ENCODE results near the gene M6PR.
"Not testable (repeated sequence)": the region's sequence is repeated elsewhere in the genome, so short reads cannot be mapped to it uniquely, and the experiment has no call there.

M6PR gene

DNA sequence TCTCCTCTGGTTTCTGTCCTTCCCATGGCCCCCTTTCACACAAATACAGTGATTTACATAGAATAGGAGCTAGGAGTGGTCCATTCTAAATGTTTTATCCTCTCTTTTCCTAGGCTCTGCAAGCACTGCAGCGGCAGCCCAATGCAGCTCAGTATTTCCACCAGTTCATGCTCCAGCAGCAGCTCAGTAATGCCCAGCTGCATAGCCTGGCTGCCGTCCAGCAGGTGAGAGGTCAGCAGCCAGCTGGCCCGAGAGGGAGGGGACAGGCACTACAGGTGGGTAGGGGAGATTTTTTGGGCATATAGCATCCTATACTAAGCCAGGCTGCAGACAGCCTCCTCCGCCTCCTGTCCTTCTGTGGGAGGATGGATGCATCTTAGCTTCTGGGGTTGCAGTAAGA, 29.8 kb downstream of the M6PR start:
- not testable (repeated sequence) for H3K27me3 ChIP-seq (ENCODE audit: control insufficient read depth in 1 of 2, insufficient read depth in 2 of 2, low read length in 2 of 2); H3K4me1 ChIP-seq (ENCODE audit: insufficient read depth, low read length); H3K9me3 ChIP-seq (ENCODE audit: low read length); H3K4me3 ChIP-seq (ENCODE audit: low read depth in 1 of 2, low read length in 2 of 2); H3K27ac ChIP-seq (ENCODE audit: low read depth, low read length); H3K9ac ChIP-seq (ENCODE audit: low read length)
- peaks cover 33% of the 10 kb centered on the region for H3K36me3 ChIP-seq (ENCODE audit: insufficient read depth, low read length)

DNA sequence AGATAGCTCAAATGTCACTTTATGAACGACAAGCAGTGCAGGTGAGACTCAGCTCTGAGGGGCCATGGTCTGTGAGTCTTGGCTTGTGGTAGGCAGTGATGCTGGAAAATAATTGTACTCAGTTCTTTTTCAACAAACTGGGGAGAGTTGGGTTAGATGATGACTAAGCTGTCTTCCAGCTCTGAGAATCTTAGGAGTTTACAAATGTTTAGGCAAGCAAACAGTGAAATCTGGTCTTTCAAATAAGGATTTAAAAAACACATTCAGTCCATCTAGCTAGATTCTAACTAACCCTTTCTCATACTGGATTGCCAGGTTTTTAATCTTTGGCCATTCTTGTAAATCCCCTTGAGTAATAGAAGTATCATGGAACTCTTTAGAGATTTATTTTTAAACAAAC, 31.7 kb downstream of the M6PR start:
- Histone ChIP-seq H3K27ac (ENCODE audit: low read depth, low read length) (no peak overlapping the region), H3K27me3 (ENCODE audit: control insufficient read depth in 1 of 2, insufficient read depth in 2 of 2, low read length in 2 of 2) (no peaks in the 10 kb centered on the region), H3K4me1 (ENCODE audit: insufficient read depth, low read length) (peaks cover 17% of the 10 kb centered on the region), H3K4me3 (ENCODE audit: low read depth in 1 of 2, low read length in 2 of 2) (no peak overlapping the region), H3K9me3 (ENCODE audit: low read length) (no peaks in the 10 kb centered on the region), H3K9ac (ENCODE audit: low read length) (no peak overlapping the region), H3K36me3 (ENCODE audit: insufficient read depth, low read length) (peaks cover 27% of the 10 kb centered on the region)

DNA sequence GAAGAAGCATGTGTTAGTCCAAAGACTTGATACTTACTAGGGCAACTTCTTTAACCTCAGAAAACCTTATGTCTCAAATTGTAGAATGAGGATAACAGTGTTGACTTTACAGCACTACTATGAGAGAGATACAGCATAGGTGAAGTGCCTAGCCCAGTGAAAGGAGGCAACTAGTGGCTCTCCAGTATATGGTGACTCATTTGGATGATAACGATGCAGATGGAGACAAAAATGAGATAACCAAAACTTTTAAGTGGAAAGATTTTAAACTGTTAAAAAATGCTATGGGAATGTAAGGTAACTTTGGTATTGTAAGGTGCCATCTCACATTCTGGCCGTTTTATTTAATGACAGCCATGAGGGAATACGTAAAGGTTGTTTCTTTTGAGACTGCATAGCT, 32.4 kb downstream of the M6PR start:
- peaks cover 19% of the 10 kb centered on the region for H3K4me1 ChIP-seq (ENCODE audit: insufficient read depth, low read length)
- no peak overlapping the region for H3K27ac ChIP-seq (ENCODE audit: low read depth, low read length)
- no peaks in the 10 kb centered on the region for H3K9me3 ChIP-seq (ENCODE audit: low read length)
- no peaks in the 10 kb centered on the region for H3K27me3 ChIP-seq (ENCODE audit: control insufficient read depth in 1 of 2, insufficient read depth in 2 of 2, low read length in 2 of 2)
- H3K4me3 ChIP-seq (ENCODE audit: low read depth in 1 of 2, low read length in 2 of 2): no peak overlapping the region
- no peak overlapping the region for H3K9ac ChIP-seq (ENCODE audit: low read length)
- peaks cover 22% of the 10 kb centered on the region for H3K36me3 ChIP-seq (ENCODE audit: insufficient read depth, low read length)

DNA sequence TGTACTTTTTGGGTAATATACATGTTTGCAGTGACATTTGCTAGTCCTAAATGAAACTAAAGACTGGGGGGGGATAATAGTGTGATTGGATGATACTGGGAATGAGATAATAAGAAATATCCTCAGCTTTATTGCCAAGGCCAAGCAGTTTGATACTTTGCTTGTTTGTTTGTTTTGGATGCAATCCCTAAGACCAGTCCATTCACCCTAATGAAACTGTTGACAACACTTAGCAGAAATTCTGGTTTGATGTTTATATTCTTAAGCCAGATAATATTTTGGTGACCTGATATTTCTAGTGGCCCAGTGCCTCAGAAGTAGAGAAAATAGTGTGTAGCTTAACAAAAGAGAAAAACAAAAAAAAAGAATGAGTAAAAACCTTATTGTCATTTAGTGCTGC, 33.3 kb downstream of the M6PR start:
- Histone ChIP-seq H3K27ac (ENCODE audit: low read depth, low read length) (no peak overlapping the region), H3K4me3 (ENCODE audit: low read depth in 1 of 2, low read length in 2 of 2) (no peak overlapping the region), H3K4me1 (ENCODE audit: insufficient read depth, low read length) (peaks cover 19% of the 10 kb centered on the region), H3K9me3 (ENCODE audit: low read length) (no peaks in the 10 kb centered on the region), H3K27me3 (ENCODE audit: control insufficient read depth in 1 of 2, insufficient read depth in 2 of 2, low read length in 2 of 2) (no peaks in the 10 kb centered on the region), H3K36me3 (ENCODE audit: insufficient read depth, low read length) (peaks cover 18% of the 10 kb centered on the region), H3K9ac (ENCODE audit: low read length) (no peak overlapping the region)

DNA sequence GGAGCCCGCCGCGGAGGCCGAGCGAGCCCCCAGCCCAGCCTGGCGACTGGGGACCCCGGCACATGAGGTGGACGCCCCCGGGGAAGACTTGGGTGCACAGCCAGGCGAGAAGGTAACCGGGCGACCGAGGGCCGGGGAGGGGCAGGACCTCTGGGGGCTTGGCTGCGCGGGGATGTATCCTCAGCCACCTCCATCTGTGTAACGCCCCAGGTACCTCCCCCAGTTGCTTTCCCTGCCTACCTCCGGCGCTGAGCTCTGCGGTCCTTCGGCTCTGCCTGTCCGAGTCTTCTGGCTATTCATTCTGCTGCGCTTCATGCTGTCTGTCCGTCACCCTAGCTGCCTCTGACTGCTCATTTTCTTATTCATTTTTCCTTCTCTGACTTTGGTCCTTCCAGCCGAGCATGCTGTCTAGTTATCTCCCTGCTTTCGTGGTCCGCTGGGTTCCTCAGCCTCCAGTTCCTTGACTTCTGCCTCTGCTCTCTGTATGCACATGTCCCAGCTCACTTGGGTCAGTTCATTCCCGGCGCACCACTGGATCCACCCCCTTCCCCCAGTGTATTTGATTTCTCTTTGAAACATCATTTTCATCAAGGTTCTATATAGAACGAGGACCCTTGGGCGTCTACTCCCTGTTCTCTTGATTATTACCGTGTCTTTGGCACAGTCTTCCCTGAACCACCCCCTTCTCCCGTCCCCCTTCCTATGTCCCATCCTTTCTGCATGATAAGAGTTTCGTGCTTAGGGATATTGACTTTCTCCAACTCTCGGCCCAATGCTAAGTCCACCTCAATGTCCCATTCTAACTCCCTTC, 34.5 kb downstream of the M6PR start:
- no peaks in the 10 kb centered on the region for H3K9me3 ChIP-seq (ENCODE audit: low read length)
- H3K27me3 ChIP-seq (ENCODE audit: control insufficient read depth in 1 of 2, insufficient read depth in 2 of 2, low read length in 2 of 2): no peaks in the 10 kb centered on the region
- peak overlapping the region; percentile 59 to 78 for H3K4me3 ChIP-seq (ENCODE audit: low read depth in 1 of 2, low read length in 2 of 2)
- H3K4me1 ChIP-seq (ENCODE audit: insufficient read depth, low read length): peaks cover 19% of the 10 kb centered on the region
- H3K36me3 ChIP-seq (ENCODE audit: insufficient read depth, low read length): peaks cover 11% of the 10 kb centered on the region
- H3K9ac ChIP-seq (ENCODE audit: low read length): peak overlapping the region; percentile 34
- peak overlapping the region; percentile 76 for H3K27ac ChIP-seq (ENCODE audit: low read depth, low read length)

DNA sequence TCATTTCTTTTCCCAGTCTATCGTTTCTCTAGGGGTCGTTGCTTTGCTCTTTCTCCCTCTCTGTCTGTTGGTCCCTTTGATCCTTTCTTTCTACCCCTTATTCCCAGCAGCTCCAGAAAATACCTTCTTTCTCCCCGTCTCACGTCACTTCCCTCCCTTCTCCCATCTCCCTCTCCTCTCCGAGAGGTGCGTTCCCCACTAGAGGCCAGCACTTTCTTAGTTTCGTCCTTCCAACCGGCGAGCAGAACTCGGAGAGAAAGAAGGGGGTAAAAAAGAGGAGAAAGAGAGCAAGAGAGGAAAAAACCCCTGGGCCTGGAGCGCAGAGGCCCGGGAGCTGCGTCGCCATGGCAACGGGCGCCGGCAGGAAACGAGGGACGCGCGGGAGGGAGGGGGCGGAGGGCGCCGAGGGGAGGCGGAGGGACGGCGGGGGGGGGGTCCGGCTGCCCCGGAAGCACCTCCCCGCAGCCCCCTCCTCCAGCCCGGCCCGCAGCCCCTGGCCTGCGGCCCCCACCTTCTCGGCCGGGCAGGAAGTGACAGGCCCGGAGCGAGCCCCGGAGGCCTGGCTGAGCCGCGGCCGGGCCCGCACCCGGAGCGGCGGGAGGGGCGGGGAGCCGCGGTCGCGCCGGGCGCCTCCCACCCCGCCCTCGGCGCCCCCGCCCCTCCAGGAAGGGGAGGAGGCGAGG, 35.3 kb downstream of the M6PR start, which contains the start of gene PHC1:
Gene PHC1, plus strand, starts transcription at position 477 of the 683 bp plus-strand sequence. CDS start 3,169 bp downstream, outside the sequence.
- peak within 1 kb of the TSS; percentile 89 to 91 for H3K4me3 ChIP-seq (ENCODE audit: low read depth in 1 of 2, low read length in 2 of 2)
- not testable (repeated sequence) for H3K36me3 ChIP-seq (ENCODE audit: insufficient read depth, low read length); H3K27me3 ChIP-seq (ENCODE audit: control insufficient read depth in 1 of 2, insufficient read depth in 2 of 2, low read length in 2 of 2); H3K9me3 ChIP-seq (ENCODE audit: low read length)
- peak within 1 kb of the TSS; percentile 99 for H3K27ac ChIP-seq (ENCODE audit: low read depth, low read length)
- H3K9ac ChIP-seq (ENCODE audit: low read length): peak within 1 kb of the TSS; percentile 89
- peaks cover 19% of the 10 kb centered on the region for H3K4me1 ChIP-seq (ENCODE audit: insufficient read depth, low read length)

DNA sequence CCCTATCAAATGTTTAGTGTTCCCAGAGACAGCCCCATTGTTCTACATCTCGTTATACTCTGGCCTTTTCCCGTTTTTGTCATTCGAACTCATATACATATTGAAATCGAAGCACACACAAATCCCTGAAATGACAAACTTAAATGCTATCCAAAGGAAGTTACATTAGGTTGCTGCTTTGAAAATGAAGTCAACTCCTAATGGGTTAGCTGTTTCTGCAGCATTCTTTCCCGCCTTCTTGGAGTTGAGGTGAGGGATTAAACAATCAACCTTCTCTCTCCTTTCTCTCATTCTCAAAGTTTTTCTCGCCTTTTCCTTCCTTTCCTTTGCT, 35.8 kb downstream of the M6PR start:
- no peaks in the 10 kb centered on the region for H3K9me3 ChIP-seq (ENCODE audit: low read length)
- H3K36me3 ChIP-seq (ENCODE audit: insufficient read depth, low read length): peaks cover 5% of the 10 kb centered on the region
- peak overlapping the region; percentile 89 for H3K9ac ChIP-seq (ENCODE audit: low read length)
- peak overlapping the region; percentile 99 for H3K27ac ChIP-seq (ENCODE audit: low read depth, low read length)
- peaks cover 19% of the 10 kb centered on the region for H3K4me1 ChIP-seq (ENCODE audit: insufficient read depth, low read length)
- no peaks in the 10 kb centered on the region for H3K27me3 ChIP-seq (ENCODE audit: control insufficient read depth in 1 of 2, insufficient read depth in 2 of 2, low read length in 2 of 2)
- peak overlapping the region; percentile 89 to 91 for H3K4me3 ChIP-seq (ENCODE audit: low read depth in 1 of 2, low read length in 2 of 2)

- H3K4me1 ChIP-seq (ENCODE audit: insufficient read depth, low read length): peaks cover 19% of the 10 kb centered on the region
- H3K9me3 ChIP-seq (ENCODE audit: low read length): no peaks in the 10 kb centered on the region
- H3K9ac ChIP-seq (ENCODE audit: low read length): peak overlapping the region; percentile 89
- H3K4me3 ChIP-seq (ENCODE audit: low read depth in 1 of 2, low read length in 2 of 2): peak overlapping the region; percentile 89 to 91
- H3K27ac ChIP-seq (ENCODE audit: low read depth, low read length): peak overlapping the region; percentile 99
- no peaks in the 10 kb centered on the region for H3K36me3 ChIP-seq (ENCODE audit: insufficient read depth, low read length)
- no peaks in the 10 kb centered on the region for H3K27me3 ChIP-seq (ENCODE audit: control insufficient read depth in 1 of 2, insufficient read depth in 2 of 2, low read length in 2 of 2)
Observed at GRCh38 chr12:8912914-8913313, 36.5 kb downstream of the M6PR start.

- Histone ChIP-seq H3K9me3 (ENCODE audit: low read length) (no peaks in the 10 kb centered on the region), H3K27me3 (ENCODE audit: control insufficient read depth in 1 of 2, insufficient read depth in 2 of 2, low read length in 2 of 2) (no peaks in the 10 kb centered on the region), H3K9ac (ENCODE audit: low read length) (no peak overlapping the region), H3K27ac (ENCODE audit: low read depth, low read length) (no peak overlapping the region), H3K4me1 (ENCODE audit: insufficient read depth, low read length) (peaks cover 19% of the 10 kb centered on the region), H3K36me3 (ENCODE audit: insufficient read depth, low read length) (no peaks in the 10 kb centered on the region), H3K4me3 (ENCODE audit: low read depth in 1 of 2, low read length in 2 of 2) (no peak overlapping the region)
Observed at GRCh38 chr12:8911606-8912268, 37.7 kb downstream of the M6PR start.

DNA sequence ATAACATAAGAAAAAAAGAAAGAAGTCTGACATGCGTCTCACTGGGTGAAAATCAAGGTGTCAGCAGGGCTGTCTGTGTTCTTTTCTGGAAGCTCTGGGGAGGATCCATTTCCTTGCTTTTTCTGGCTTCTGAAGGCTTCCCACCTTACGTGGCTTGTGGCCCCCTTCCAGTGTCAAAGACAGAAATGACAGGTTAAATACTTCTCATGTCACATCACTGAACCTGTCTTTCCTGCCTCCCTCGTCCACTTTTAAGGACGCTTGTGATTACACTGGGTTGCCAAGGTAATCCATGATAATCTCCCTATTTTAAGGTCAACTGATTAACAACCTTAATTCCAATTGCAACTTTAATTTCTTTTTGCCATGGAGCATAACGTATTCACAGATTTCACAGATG, 39.7 kb downstream of the M6PR start:
- Histone ChIP-seq H3K4me3 (ENCODE audit: low read depth in 1 of 2, low read length in 2 of 2) (no peak overlapping the region), H3K9ac (ENCODE audit: low read length) (no peak overlapping the region), H3K27ac (ENCODE audit: low read depth, low read length) (no peak overlapping the region), H3K27me3 (ENCODE audit: control insufficient read depth in 1 of 2, insufficient read depth in 2 of 2, low read length in 2 of 2) (no peaks in the 10 kb centered on the region), H3K9me3 (ENCODE audit: low read length) (no peaks in the 10 kb centered on the region), H3K36me3 (ENCODE audit: insufficient read depth, low read length) (no peaks in the 10 kb centered on the region), H3K4me1 (ENCODE audit: insufficient read depth, low read length) (peaks cover 10% of the 10 kb centered on the region)

DNA sequence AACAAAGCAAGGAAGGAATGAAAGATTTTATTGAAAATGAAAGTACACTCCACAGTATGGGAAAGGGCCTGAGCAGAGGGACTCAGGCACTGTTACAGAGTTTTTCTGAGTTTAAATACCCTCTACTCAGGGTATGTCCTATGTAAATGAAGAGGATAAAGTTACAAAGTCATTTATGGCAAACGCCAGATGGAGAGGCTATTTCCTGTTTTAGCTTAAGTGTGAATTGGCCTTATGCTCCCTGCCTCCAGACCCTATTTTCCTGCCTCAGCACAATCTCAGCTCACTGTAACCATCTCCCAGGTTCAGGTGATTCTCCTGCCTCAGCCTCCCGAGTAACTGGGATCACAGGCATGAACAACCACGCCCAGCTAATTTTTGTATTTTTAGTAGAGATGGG, 41.9 kb downstream of the M6PR start:
- H3K27me3 ChIP-seq (ENCODE audit: control insufficient read depth in 1 of 2, insufficient read depth in 2 of 2, low read length in 2 of 2): no peaks in the 10 kb centered on the region
- H3K4me3 ChIP-seq (ENCODE audit: low read depth in 1 of 2, low read length in 2 of 2): no peak overlapping the region
- H3K27ac ChIP-seq (ENCODE audit: low read depth, low read length): no peak overlapping the region
- H3K9me3 ChIP-seq (ENCODE audit: low read length): no peaks in the 10 kb centered on the region
- H3K36me3 ChIP-seq (ENCODE audit: insufficient read depth, low read length): no peaks in the 10 kb centered on the region
- H3K9ac ChIP-seq (ENCODE audit: low read length): no peak overlapping the region
- H3K4me1 ChIP-seq (ENCODE audit: insufficient read depth, low read length): no peaks in the 10 kb centered on the region

Measured in muscle layer of colon (tissue), 2 donors.